CD4-positive, alpha-beta T cell treated with Interleukin-6 for 4 hours (primary cell): Measurements from ENCODE around the gene SERPINA6.
"Not testable (repeated sequence)": the region's sequence is repeated elsewhere in the genome, so short reads cannot be mapped to it uniquely, and the experiment has no call there.

Experiments
- DNase-seq: peaks from one replicate; pipeline ENCODE4 v3.0.0-alpha.2; 2020; ENCODE audit warnings: mixed read lengths

The SERPINA6 gene

DNA sequence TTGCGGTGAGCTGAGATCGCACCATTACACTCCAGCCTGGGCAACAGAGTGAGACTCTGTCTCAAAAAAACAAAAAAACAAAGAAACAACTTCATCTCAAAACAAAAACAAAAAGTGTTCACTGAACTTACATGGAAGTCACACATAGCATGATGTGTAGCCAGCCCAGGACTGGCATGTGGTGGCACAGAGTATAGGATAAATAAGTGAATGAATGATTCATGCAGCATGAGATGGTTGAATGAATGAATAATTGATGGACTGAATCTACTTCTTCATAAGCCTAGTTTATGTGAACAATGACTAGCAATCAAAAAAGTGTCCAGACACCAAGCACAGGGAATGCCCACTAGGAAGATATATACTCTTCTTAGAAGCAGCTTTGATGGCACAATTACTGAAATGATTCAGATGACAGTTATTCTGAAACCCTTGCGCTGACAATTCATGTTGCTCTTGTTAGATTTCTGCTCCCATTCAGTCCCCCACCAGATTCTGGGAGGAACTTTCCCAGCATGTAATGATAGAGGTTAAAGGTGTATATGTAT is 31.6 kb upstream of the SERPINA6 start:
- no peak for DNase-seq

DNA sequence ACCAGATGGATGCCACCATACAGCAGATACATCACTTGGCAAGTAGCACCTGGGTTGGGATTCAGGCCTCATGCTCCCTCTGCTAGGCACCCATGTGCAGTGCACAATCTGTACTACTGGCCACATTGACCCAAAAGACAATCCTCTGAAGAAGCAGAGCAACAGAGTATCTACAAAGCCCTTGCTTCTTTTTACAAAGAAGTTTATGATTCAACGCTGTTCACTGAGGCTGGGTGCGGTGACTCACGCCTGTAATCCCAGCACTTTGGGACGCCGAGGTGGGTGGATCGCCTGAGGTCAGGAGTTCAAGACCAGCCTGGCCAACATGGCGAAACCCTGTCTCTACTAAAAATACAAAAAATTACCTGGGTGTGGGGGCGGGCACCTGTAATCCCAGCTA is 31.1 kb upstream of the SERPINA6 start:
- not testable (repeated sequence) for DNase-seq

DNA sequence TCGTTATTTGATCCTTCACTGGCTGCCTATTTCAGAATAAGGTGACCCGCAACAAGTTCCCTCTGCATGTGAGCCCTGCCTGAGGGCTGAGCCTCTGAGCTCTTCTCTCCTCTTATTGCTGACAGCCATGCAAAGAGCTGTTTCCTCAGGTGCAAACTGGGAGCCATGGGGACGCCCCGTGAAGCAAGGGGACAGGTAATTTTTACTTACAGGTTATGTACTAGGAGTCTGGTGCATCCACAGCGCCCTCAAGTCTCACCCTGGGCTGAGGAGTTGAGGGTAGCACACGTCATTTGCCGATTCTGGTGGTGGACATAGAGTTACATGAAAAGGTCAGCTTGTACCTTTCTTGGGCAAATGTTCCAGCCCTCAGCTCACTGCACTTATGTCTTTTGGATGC is 26.1 kb upstream of the SERPINA6 start:
- DNase-seq, result no peak

DNA sequence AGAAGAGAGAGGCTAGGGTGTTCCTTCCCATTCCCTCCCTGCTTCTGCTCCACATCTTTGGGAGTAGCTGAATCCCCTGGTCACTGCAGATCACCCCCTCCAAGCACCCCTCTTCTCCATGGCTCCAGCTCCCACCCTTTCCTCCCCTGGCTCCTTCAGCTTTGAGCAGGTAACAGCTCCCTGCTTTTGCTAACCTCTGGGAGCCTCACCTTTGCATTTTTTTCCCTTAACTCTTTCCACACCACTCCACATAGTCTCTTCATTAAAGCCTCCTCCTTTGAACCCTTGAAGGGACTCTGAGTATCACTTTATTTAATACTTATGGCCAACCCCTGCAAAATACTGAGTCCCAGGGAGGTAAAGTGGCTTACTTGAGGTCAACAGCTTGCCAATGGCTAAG is 25.7 kb upstream of the SERPINA6 start:
- DNase-seq, result no peak

DNA sequence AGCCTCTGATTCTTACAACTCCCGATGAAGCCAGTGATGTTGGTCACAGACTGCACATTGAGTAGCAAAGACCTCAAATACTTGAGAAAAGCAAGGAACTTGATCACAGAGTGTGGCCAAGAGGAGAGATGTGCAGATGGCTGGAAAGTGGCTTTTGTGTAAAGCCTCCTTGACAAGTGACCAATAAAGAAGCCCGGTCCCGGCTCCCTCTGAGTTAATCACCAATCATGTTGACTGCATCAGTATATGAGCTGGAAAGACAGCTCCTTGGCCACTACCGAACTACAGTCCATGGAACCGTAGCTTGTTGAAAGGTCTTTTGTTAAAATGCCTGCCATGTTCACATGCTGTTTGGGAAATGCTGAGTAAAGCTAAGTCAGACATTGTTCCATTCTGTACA is 23.7 kb upstream of the SERPINA6 start:
- no peak for DNase-seq

DNA sequence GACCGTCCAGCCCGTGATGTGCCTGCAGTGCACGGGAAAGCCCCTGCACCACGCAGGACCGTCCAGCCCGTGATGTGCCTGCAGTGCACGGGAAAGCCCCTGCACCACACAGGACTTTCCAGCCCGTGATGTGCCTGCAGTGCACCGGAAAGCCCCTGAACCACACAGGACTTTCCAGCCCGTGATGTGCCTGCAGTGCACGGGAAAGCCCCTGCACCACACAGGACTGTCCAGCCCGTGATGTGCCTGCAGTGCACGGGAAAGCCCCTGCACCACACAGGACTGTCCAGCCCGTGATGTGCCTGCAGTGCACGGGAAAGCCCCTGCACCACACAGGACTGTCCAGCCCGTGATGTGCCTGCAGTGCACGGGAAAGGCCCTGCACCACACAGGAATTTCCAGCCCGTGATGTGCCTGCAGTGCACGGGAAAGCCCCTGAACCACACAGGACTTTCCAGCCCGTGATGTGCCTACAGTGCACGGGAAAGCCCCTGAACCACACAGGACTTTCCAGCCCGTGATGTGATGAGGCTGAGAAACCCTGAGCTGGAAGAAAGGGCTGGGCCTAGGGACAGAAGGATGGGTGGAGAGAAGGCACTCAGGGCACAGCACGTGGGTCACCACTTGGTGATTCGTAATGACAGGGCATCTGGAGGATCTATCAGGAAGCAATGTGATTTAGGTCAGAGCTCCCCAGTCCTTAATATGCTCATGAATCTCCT is 23.1 kb upstream of the SERPINA6 start:
- not testable (repeated sequence) for DNase-seq

DNA sequence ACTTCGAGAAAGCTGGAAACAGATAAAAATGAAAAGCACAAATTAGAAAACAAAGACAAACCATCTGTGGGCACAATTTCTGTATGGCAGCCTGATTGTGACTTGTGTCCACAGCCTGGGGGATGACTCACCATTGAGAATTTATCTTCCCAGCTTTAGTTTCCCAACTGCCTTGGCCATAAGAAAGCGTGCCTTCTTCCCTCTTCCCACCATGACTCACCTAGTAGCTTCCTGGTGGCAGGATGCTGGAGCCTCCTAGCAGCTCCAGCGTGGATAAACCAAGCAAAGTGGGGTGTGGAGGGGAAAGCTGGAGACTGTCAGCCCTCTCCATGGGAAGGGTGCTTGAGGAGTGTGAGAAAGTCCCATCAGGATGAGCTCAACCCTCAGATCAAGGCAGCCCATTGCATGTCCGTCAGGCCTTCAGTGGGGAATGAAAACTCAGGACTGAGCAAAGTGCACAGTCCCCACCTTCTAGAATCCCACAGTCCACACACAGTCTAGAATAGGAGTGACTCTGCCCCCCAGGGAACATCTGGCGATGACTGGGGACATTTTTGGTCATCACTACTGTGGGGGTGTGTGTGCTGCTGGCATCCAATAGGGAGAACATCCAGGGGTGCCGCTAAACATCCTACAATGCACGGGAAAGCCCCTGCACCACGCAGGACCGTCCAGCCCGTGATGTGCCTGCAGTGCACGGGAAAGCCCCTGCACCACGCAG is 22.4 kb upstream of the SERPINA6 start:
- DNase-seq, result no peak

DNA sequence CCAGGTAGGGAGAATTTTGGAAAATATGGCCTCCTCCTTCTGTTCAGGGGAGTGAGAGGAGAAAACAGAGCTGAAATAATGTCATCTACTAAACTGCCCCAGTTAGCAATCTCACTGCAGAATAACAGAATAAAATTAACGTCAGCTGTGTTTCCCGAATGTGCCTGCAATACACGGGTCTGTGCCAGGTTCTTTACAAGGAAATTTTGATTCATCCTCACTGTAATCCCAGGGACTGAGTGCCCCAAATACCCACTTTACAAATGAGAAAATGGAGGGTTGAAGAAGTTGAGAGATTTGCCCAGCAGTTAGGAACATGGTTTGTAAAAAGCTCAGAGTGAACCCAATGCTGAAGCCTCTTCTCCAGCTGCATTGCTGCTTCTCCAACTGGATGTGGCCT is 21.3 kb upstream of the SERPINA6 start:
- DNase-seq, result no peak

DNA sequence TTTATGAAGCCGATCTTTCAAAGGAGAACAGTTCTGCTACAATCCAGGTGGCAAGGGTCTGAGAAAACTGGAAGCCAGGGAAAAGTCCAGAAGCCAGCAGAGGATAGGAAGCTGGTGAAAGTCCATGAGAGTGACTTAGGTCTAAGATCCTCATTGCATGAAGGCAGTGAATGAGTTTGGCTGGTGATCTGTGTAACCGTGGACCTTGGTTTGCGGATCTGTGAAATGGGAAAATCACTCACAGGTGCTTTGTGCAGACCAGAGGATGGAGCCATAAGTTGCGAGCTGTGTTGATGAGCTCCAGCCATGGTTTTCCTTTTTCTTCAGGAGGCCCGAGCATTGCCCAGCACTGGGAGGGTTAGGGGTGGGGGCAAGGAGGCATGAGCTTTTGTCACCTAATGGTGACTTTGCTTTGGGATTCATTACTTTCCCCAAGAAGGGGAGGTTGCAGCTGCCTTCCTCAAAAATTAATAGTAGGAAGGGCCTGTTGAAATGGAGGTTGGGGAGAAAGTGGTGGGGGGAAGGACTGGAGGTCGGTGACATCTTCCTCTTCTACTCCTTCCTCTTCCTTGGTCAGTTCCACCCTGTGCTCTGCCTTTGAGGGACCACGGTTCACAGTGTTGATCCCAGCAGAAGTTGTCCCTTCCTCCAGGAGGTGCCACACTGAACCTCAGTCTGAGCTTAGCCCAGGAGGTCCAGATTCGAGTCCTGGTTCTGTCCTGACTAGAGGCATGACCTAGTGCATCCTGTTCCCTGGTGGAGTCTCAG is 20.3 kb upstream of the SERPINA6 start:
- no peak for DNase-seq

DNA sequence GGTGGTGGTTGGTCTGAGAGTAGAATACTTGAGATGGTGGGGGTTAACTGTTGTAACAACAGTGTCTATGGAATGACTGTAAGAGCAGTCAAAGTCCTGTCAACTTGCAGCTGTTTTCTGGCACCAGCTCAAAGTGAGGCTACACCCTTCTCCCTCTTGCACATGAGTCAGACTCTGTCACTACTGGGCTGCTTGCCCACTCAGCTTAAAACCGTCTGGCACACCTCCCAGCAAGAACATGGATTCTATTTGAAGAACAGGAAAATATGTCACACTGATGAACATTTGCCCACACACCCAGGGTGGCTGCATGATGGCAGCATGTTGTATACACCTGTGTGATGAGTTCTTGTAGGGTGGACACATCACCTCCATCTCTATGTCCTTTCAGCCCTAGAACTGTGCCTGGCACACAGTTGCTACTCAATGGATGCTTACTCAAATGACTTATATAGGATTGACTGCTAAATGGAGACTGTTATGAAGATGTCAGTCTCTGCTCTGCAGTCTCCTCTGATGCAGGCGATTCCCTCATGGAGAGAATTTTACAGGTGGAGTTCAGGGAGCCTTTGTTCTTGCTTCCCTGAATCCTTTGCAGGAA is 19.3 kb upstream of the SERPINA6 start:
- DNase-seq, result no peak

DNA sequence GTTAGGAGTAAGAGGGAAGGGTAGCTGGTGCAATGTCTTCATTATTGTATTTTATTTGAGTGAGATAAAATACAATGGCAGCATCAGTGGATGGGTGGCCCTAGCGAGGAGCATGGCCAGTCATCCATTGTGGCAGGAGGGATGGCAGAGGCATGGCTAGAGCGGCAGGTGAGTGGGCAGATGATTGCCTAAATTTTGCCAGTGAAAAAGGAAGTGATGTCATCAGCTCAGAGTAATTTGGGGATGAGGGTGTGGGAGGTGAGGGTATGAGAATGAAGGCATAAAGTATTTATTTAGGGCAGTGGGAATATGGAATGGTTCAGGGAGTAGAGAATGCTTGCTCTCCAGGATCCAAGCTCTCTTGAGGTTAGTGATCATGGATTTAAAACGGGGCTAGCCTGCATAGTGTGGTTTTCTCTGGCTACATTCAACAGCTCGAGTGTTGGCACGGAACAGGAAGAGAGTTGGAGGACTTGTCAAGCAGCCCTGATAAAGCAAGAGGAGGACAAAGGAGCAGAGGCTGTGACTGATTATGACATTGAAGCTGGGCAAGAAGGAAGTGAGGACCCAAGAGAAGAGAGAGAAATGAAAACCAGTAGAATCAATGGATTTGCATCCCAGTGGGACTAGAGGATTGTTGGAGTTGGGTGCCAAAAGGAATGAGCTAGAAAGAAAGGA is 18.7 kb upstream of the SERPINA6 start:
- DNase-seq, result no peak

DNA sequence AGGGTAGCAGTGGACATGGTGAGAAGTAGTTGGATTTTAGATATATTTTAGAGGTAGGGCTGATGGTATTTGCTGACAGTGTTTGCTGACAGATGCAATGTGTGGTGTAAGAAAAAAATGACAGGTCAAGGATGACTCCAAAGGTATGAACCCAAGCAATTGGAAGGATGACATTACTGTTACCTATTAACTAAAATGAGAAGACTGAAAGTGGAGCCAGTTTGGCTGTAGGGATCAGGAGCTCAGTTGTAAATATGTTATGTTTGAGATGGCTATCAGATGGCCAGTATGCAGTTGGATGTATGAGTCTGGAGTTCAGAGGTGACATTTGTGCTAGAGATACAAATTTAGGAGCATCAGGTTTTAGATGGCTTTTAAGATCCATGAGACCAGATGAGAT is 17.4 kb upstream of the SERPINA6 start:
- DNase-seq, result no peak

DNA sequence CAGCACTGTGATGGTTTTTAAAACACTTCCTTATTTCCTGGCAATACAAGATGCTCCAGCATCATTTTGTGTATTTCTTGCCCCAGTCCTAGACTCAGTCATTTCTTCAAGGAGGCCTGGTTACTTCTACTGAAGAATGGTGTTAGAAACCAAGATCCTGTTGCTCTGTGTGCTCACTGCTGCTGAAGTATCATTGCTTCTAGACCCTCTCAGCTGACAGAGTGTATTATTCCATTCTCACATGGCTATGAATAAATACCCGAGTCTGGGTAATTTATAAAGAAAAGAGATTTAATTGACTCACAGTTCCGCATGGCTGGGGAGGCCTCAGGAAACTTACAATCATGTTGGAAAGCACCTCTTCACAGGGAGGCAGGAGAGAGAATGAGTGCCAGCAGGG is 14.9 kb upstream of the SERPINA6 start:
- DNase-seq, result no peak

DNA sequence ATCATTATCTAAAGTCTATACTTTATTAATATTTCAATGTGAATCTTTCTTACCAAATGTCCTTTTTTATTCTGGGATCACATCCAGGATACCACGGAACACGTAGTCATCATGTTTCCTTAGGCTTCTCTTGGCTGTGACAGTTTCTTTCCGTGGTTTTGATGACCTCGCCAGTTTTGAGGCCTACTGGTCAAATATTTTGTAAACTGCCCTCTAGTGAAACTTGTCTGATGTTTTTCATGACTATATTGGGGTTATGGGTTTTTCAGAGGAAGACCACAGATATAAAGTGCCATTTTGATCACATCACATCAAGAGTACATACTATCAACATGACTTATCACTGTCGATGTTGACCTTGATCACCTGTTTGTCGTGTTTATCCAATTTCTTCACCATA is 14.1 kb upstream of the SERPINA6 start:
- DNase-seq, result no peak

DNA sequence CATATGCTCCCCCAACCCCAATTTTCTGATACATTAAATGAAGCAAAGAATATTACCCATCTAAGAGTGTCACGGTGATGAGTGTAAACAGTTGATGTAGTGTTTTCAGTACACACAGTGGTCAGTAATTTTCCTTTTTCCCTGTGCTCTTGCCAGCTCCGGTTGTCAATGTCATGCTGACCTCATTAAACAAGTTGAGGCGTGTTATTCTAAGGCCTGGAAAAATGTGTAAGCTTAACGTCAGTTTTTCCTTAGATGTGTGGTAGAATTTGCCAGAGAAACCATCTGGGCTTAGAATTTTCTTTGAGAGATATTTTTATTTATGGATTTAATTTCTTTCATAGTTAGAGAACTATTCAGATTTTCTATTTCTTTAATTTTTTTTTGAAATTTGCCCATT is 11.7 kb upstream of the SERPINA6 start:
- no peak for DNase-seq

DNA sequence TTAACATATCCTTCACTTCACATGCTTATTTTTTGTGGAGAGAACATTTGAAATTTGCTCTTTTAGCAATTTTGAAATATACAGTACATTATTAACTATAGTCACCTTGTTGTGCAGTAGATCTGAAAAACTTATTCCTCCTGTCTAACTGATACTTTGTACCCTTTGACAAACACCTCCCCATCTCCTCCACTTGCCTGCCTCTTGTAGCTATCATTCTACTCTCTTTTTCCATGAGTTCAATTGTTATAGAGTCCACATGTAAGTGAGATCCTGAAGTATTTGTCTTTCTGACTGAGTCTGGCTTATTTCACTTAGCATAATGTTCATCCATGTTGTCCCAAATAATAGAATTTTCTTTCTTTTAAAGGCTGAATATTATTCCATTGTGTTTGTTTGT is 9.5 kb upstream of the SERPINA6 start:
- no peak for DNase-seq

DNA sequence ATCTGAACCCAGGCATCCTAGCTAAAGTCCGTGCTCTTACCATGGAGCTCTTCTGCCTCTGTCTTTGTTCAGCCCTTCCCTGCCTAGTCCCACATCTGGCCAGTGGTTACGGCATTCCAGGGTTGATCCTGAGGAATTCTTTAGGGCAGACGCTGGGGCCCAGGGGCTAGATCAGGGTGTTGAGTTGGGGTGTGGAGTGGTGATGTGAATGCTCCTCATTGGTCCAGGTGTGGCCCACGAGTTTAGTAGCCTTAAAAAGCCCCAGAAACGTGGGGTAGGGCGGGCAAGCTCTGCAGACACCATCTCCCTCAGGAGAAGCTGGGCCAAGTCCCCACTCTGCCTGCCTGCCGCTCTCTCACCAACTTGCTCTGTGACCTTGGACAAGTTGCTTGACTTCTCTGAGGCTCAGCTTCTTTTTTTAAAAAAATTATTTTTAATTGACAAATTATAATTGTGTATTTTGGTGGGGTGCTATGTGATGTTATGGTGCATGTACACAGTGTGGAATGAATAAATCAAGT is 9.0 kb upstream of the SERPINA6 start:
- no peak for DNase-seq

DNA sequence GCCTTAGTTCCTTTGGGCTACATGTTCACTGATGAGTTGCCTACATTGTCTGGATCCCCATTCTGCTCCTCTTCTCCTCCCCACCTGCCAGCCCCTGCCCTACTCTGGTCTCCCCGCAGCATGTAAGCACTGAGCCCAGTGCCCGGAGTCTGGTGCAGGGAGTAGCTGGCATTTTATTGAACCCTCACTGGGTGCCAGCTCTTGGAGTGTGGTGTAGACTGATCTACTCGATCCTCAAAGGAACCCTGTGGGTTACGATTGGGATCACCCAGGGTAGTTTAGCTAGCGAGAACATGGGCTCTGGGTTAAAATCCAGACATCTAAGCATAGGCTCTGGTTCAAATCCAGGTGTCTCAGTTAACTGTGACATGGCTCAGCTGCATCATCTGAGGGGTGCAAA is 8.3 kb upstream of the SERPINA6 start:
- no peak for DNase-seq

DNA sequence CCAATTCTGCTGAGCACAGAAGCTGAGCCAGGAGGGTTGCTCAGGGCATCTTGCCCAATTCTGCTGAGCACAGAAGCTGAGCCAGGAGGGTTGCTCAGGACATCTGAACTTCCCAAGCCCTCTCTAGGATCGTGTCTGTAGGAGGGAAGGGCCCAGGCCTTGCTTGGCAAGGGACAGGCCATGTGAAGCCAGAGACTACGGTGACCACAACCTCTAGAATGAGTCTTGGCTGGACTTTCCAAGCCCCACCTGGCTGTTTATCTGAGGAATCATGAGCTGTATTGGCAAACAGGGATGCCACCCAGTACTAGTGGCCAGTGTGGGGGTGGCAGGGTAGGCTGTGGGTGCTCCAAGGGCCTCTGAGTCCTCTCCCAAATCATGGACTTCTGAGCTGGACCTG is 7.7 kb upstream of the SERPINA6 start:
- no peak for DNase-seq

DNA sequence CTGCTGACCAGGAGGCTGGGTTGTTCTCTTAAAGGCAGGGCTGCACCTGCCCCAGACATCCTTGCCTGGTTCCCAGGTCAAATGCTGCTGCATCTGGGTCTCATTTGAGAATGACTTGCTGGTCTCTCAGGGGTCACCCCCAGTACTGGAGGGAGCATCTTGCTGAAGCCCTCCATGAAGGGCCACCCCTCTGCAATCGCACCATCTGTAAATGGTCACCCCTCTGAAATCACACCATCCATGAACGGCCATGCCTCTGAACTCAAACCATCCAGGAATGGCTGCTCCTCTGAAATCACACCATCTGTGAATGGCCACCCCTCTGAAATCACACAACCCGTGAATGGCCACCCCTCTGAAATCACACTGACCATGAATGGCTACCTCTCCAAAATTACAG is 7.3 kb upstream of the SERPINA6 start:
- DNase-seq, result no peak

DNA sequence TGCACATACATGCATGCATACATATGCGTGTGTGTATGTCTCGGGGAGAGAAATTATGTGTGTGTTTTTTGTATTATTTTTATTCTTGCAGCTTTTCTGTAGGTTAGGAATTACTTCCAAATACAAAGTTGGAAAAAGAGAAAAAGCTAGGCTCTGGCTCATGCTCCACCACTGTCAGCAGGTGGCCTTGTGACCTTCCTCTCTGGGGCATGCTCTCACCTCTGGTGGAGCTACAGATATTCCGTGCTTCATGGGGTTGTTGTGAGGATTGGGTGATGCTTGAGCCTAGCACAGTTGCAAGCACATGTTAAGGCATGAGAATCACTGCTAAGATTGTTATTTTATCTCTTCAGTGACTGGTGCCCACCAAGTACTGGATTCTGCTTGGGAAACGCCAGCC is 6.7 kb upstream of the SERPINA6 start:
- no peak for DNase-seq

DNA sequence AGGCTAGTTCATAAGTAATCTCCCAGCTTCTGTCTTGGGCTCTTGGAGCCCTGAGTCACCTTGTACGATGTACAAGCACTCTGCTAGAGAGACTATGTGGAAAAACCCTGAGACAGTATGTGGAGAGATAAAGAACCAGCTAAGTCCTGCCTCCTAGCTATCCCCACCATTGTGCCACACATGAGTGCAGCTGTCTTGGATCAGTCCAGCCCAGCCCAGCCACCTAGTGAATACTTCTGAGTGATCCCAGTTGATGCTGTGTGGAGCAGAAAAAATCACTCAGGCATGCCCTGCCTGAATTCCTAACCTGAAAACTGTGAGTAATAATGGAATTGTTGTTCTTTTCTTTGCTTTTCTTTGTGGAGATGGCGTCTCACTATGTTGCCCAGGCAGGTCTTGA is 5.1 kb upstream of the SERPINA6 start:
- no peak for DNase-seq
